ENCODE data around the gene PCSK5. TPM values are rescaled to one million over a fixed set of nuclear protein-coding genes. Genes with fewer than 3 reads are reported as not detected.

The PCSK5 gene
- total and polyA plus RNA-seq, 4 experiments from 2014 or later, result 3.4 to 8.4 (median 6.5) TPM

- CTCF ChIA-PET (ENCODE audit: partially characterized antibody), result no interaction called here
Measured at GRCh38 chr9:76200745-76201144, 310.3 kb downstream of the PCSK5 start.

GRCh38 chr9:76203373-76203772 is 312.9 kb downstream of the PCSK5 start:
- CTCF ChIA-PET (ENCODE audit: partially characterized antibody), result interaction anchor here (1.3 kb wide), 1 partner anchor 9 kb away, joined by 3 read pairs; no protein-coding TSS in a partner anchor
- H3K27ac Mint-ChIP-seq, result no peak overlapping the region

More at GRCh38 chr9:76200745-76201144, 310.3 kb downstream of the PCSK5 start:
- no peaks in the 10 kb centered on the region for H3K4me1 ChIP-seq (ENCODE audit: insufficient read depth, low read length)
- H3K27me3 ChIP-seq (ENCODE audit: insufficient read depth, low read length), result no peaks in the 10 kb centered on the region
- Mint-ChIP-seq H3K4me1 (peaks cover 0 to 2% (median 0%) of the 10 kb centered on the region in 4 donors), H3K9me3 (no peaks in the 10 kb centered on the region), H3K27ac (no peak overlapping the region), H3K4me3 (no peak overlapping the region), H3K36me3 (no peaks in the 10 kb centered on the region), H3K27me3 (peaks cover 0 to 4% of the 10 kb centered on the region in 2 donors)
- no peak for DNase-seq
- no peak overlapping the region for H3K27ac ChIP-seq (ENCODE audit: low read depth, low read length)
- intact Hi-C loops (cut with micrococcal nuclease), result no loop called here
- H3K9me3 ChIP-seq (ENCODE audit: control insufficient read depth in 1 of 2, low read length in 2 of 2), result no peaks in the 10 kb centered on the region
- POLR2A ChIA-PET (ENCODE audit: partially characterized antibody), result no interaction called here
- H3K4me3 ChIP-seq (ENCODE audit: low read length in 2 of 2), result no peak overlapping the region
- H3K36me3 ChIP-seq (ENCODE audit: insufficient read depth, low read length), result no peaks in the 10 kb centered on the region

GRCh38 chr9:76206821-76207220 is 316.3 kb downstream of the PCSK5 start:
- intact Hi-C loops (cut with micrococcal nuclease), result no loop called here
- ChIA-PET POLR2A (ENCODE audit: partially characterized antibody) (no interaction called here), CTCF (ENCODE audit: partially characterized antibody) (no interaction called here)
- peaks cover 2 to 6% of the 10 kb centered on the region in 2 donors for H3K27me3 Mint-ChIP-seq
- no peak overlapping the region for H3K4me3 Mint-ChIP-seq
- H3K36me3 ChIP-seq (ENCODE audit: insufficient read depth, low read length), result no peaks in the 10 kb centered on the region
- no peak overlapping the region for H3K4me3 ChIP-seq (ENCODE audit: low read length in 2 of 2)
- H3K4me1 ChIP-seq (ENCODE audit: insufficient read depth, low read length), result no peaks in the 10 kb centered on the region
- H3K36me3 Mint-ChIP-seq, result no peaks in the 10 kb centered on the region
- H3K9me3 Mint-ChIP-seq, result peaks cover 0 to 6% (median 0%) of the 10 kb centered on the region in 8 donors
- peaks cover 0 to 2% (median 0%) of the 10 kb centered on the region in 4 donors for H3K4me1 Mint-ChIP-seq
- no peak overlapping the region for H3K27ac ChIP-seq (ENCODE audit: low read depth, low read length)
- no peaks in the 10 kb centered on the region for H3K9me3 ChIP-seq (ENCODE audit: control insufficient read depth in 1 of 2, low read length in 2 of 2)
- no peaks in the 10 kb centered on the region for H3K27me3 ChIP-seq (ENCODE audit: insufficient read depth, low read length)
- H3K27ac Mint-ChIP-seq, result no peak overlapping the region
- DNase-seq, result no peak

More at GRCh38 chr9:76203373-76203772, 312.9 kb downstream of the PCSK5 start:
- Histone ChIP-seq H3K4me1 (ENCODE audit: insufficient read depth, low read length) (no peaks in the 10 kb centered on the region), H3K9me3 (ENCODE audit: control insufficient read depth in 1 of 2, low read length in 2 of 2) (no peaks in the 10 kb centered on the region), H3K36me3 (ENCODE audit: insufficient read depth, low read length) (no peaks in the 10 kb centered on the region), H3K4me3 (ENCODE audit: low read length in 2 of 2) (no peak overlapping the region), H3K27ac (ENCODE audit: low read depth, low read length) (no peak overlapping the region), H3K27me3 (ENCODE audit: insufficient read depth, low read length) (no peaks in the 10 kb centered on the region)
- no peak for DNase-seq
- Mint-ChIP-seq H3K4me1 (peaks cover 0 to 2% (median 0%) of the 10 kb centered on the region in 4 donors), H3K9me3 (peaks cover 0 to 2% (median 0%) of the 10 kb centered on the region in 8 donors), H3K27me3 (peaks cover 0 to 5% of the 10 kb centered on the region in 2 donors), H3K4me3 (no peak overlapping the region), H3K36me3 (no peaks in the 10 kb centered on the region)
- POLR2A ChIA-PET (ENCODE audit: partially characterized antibody), result no interaction called here
- intact Hi-C loops (cut with micrococcal nuclease), result no loop called here

GRCh38 chr9:76213751-76214150 is 323.3 kb downstream of the PCSK5 start:
- Mint-ChIP-seq H3K27ac (no peak overlapping the region), H3K9me3 (peaks cover 0 to 2% (median 0%) of the 10 kb centered on the region in 8 donors), H3K4me3 (no peak overlapping the region), H3K36me3 (no peaks in the 10 kb centered on the region), H3K4me1 (peaks cover 0 to 1% (median 0%) of the 10 kb centered on the region in 4 donors), H3K27me3 (peaks cover 2 to 3% of the 10 kb centered on the region in 2 donors)
- Histone ChIP-seq H3K27me3 (ENCODE audit: insufficient read depth, low read length) (no peaks in the 10 kb centered on the region), H3K27ac (ENCODE audit: low read depth, low read length) (no peak overlapping the region), H3K4me3 (ENCODE audit: low read length in 2 of 2) (no peak overlapping the region), H3K9me3 (ENCODE audit: control insufficient read depth in 1 of 2, low read length in 2 of 2) (no peaks in the 10 kb centered on the region), H3K36me3 (ENCODE audit: insufficient read depth, low read length) (no peaks in the 10 kb centered on the region), H3K4me1 (ENCODE audit: insufficient read depth, low read length) (no peaks in the 10 kb centered on the region)
- ChIA-PET POLR2A (ENCODE audit: partially characterized antibody) (no interaction called here), CTCF (ENCODE audit: partially characterized antibody) (no interaction called here)
- intact Hi-C loops (cut with micrococcal nuclease), result no loop called here
- DNase-seq, result no peak

GRCh38 chr9:76215066-76215465 is 324.6 kb downstream of the PCSK5 start:
- Histone ChIP-seq H3K4me3 (ENCODE audit: low read length in 2 of 2) (no peak overlapping the region), H3K27ac (ENCODE audit: low read depth, low read length) (no peak overlapping the region), H3K36me3 (ENCODE audit: insufficient read depth, low read length) (no peaks in the 10 kb centered on the region), H3K27me3 (ENCODE audit: insufficient read depth, low read length) (no peaks in the 10 kb centered on the region), H3K9me3 (ENCODE audit: control insufficient read depth in 1 of 2, low read length in 2 of 2) (no peaks in the 10 kb centered on the region), H3K4me1 (ENCODE audit: insufficient read depth, low read length) (no peaks in the 10 kb centered on the region)
- Mint-ChIP-seq H3K4me3 (no peak overlapping the region), H3K4me1 (peaks cover 0 to 1% (median 0%) of the 10 kb centered on the region in 4 donors), H3K27me3 (peaks cover 0 to 3% of the 10 kb centered on the region in 2 donors), H3K27ac (no peak overlapping the region), H3K36me3 (no peaks in the 10 kb centered on the region), H3K9me3 (no peaks in the 10 kb centered on the region)
- ChIA-PET CTCF (ENCODE audit: partially characterized antibody) (no interaction called here), POLR2A (ENCODE audit: partially characterized antibody) (no interaction called here)
- intact Hi-C loops (cut with micrococcal nuclease), result no loop called here
- no peak for DNase-seq

GRCh38 chr9:76216161-76216649 is 325.7 kb downstream of the PCSK5 start:
- no peak for DNase-seq
- H3K4me3 ChIP-seq (ENCODE audit: low read length in 2 of 2), result no peak overlapping the region
- Mint-ChIP-seq H3K4me1 (peaks cover 0 to 1% (median 0%) of the 10 kb centered on the region in 4 donors), H3K36me3 (no peaks in the 10 kb centered on the region), H3K27me3 (peaks cover 0 to 1% of the 10 kb centered on the region in 2 donors), H3K27ac (no peak overlapping the region), H3K4me3 (no peak overlapping the region), H3K9me3 (no peaks in the 10 kb centered on the region)
- no peaks in the 10 kb centered on the region for H3K27me3 ChIP-seq (ENCODE audit: insufficient read depth, low read length)
- H3K27ac ChIP-seq (ENCODE audit: low read depth, low read length), result no peak overlapping the region
- intact Hi-C loops (cut with micrococcal nuclease), result no loop called here
- no peaks in the 10 kb centered on the region for H3K4me1 ChIP-seq (ENCODE audit: insufficient read depth, low read length)
- POLR2A ChIA-PET (ENCODE audit: partially characterized antibody), result no interaction called here
- H3K36me3 ChIP-seq (ENCODE audit: insufficient read depth, low read length), result no peaks in the 10 kb centered on the region
- no peaks in the 10 kb centered on the region for H3K9me3 ChIP-seq (ENCODE audit: control insufficient read depth in 1 of 2, low read length in 2 of 2)
- CTCF ChIA-PET (ENCODE audit: partially characterized antibody), result no interaction called here

GRCh38 chr9:76218117-76218885 is 327.8 kb downstream of the PCSK5 start:
- no peaks in the 10 kb centered on the region for H3K36me3 ChIP-seq (ENCODE audit: insufficient read depth, low read length)
- no peaks in the 10 kb centered on the region for H3K36me3 Mint-ChIP-seq
- POLR2A ChIA-PET (ENCODE audit: partially characterized antibody), result no interaction called here
- H3K9me3 Mint-ChIP-seq, result no peaks in the 10 kb centered on the region
- peaks cover 0 to 1% of the 10 kb centered on the region in 2 donors for H3K27me3 Mint-ChIP-seq
- H3K4me1 Mint-ChIP-seq, result peaks cover 0 to 1% (median 0%) of the 10 kb centered on the region in 4 donors
- H3K27ac Mint-ChIP-seq, result no peak overlapping the region
- CTCF ChIA-PET (ENCODE audit: partially characterized antibody), result no interaction called here
- no peak overlapping the region for H3K4me3 ChIP-seq (ENCODE audit: low read length in 2 of 2)
- DNase-seq, result no peak
- H3K9me3 ChIP-seq (ENCODE audit: control insufficient read depth in 1 of 2, low read length in 2 of 2), result no peaks in the 10 kb centered on the region
- H3K27ac ChIP-seq (ENCODE audit: low read depth, low read length), result no peak overlapping the region
- no peak overlapping the region for H3K4me3 Mint-ChIP-seq
- intact Hi-C loops (cut with micrococcal nuclease), result no loop called here
- no peaks in the 10 kb centered on the region for H3K27me3 ChIP-seq (ENCODE audit: insufficient read depth, low read length)
- no peaks in the 10 kb centered on the region for H3K4me1 ChIP-seq (ENCODE audit: insufficient read depth, low read length)

Measured in CD4-positive, alpha-beta memory T cell (primary cell).